HCT116 (cell line): Measurements from ENCODE around the gene HMCES. TPM values are rescaled to one million over a fixed set of nuclear protein-coding genes. Genes with fewer than 3 reads are reported as not detected.

Experiments used
- ATAC-seq: fragments of 200-7000 bp; cut with Tn5 transposase; 2 replicates; pipeline ENCODE4 v1.9.1; 2020; ENCODE audit warnings: mild to moderate bottlenecking, moderate library complexity
- BruUV-seq: library from RNA; stranded (reverse); fragments of 400-500 nt; replicated peaks from 2 replicates; lab custom pipeline; 2021; lab: Mats Ljungman, UMichigan
- CTCF ChIA-PET: fragments of 300-600 bp; sonication (Branson Sonifier 250); formaldehyde crosslinking; loops from one replicate; lab custom pipeline; 2021; ENCODE audit warnings: antibody characterized with exemption; lab: Charles Lee
- POLR2A ChIA-PET: fragments of 300-600, 350-600 bp; sonication (Branson Sonifier 250); formaldehyde crosslinking; loops from one replicate; lab custom pipeline; 2021; ENCODE audit warnings: antibody characterized with exemption; lab: Charles Lee
- RAD21 ChIA-PET, 2 experiments: fragments of 300-600 bp; sonication (Branson Sonifier 250); formaldehyde crosslinking; loops; one replicate each; lab custom pipeline; 2023; ENCODE audit warnings: low total read pairs in 2 of 2; ENCODE audit not compliant: uncharacterized antibody in 2 of 2, unreplicated experiment in 2 of 2, low non-redundant PET in 1 of 2; lab: Charles Lee
- DNase-seq: peaks from one replicate; pipeline ENCODE4 v3.0.0-alpha.2; 2010; ENCODE audit warnings: low read depth, low spot score
- H2AFZ ChIP-seq: fragments of 200-600 bp; shearing (Covaris generic), sonication (generic); 2 replicates; pipeline ENCODE4 v1.6.1; 2017; ENCODE audit warnings: low read depth, mixed run types, mixed read lengths, antibody characterized with exemption, low read length; ENCODE audit not compliant: poor library complexity, severe bottlenecking
- H3K27ac ChIP-seq: 2 replicates; pipeline ENCODE4 v1.5.1; 2012; ENCODE audit warnings: low read depth, low read length
- H3K27me3 ChIP-seq: fragments of 200-600 bp; sonication (generic); 2 replicates; pipeline ENCODE4 v1.6.1; 2016; ENCODE audit warnings: mixed run types, low read length, mixed read lengths; ENCODE audit not compliant: insufficient read depth
- H3K36me3 ChIP-seq, 2 experiments: fragments of 200-500 bp in 1 of 2; fragments of 200-600 bp in 1 of 2; sonication (Bioruptor generic) in 1 of 2; sonication (generic) in 1 of 2; 2 replicates each; pipeline versions ENCODE4 v1.5.1 to v1.6.1; 2014 to 2016; ENCODE audit warnings: low read length in 2 of 2, inconsistent platforms in 1 of 2, mixed read lengths in 1 of 2, mixed run types in 1 of 2; ENCODE audit not compliant: insufficient read depth in 2 of 2, control insufficient read depth in 1 of 2
- H3K4me1 ChIP-seq, 2 experiments: fragments of 200-600 bp in 1 of 2; sonication (generic) in 1 of 2; 2 replicates each; pipeline versions ENCODE4 v1.5.1 to v1.6.1; 2012 to 2017; ENCODE audit warnings: low read length in 2 of 2, inconsistent platforms in 1 of 2, mild to moderate bottlenecking in 1 of 2, mixed read lengths in 1 of 2, mixed run types in 1 of 2, moderate library complexity in 1 of 2; ENCODE audit not compliant: insufficient read depth in 2 of 2, control insufficient read depth in 1 of 2
- H3K4me2 ChIP-seq: fragments of 200-600 bp; sonication (generic); 2 replicates; pipeline ENCODE4 v1.6.1; 2017; ENCODE audit warnings: mixed run types, low read length, mixed read lengths
- H3K4me3 ChIP-seq, 2 experiments: fragments of 200-600 bp in 1 of 2; sonication (generic) in 1 of 2; replicated peaks in 1 of 2; 2 replicates each; pipeline ENCODE4 v1.5.1; 2011 to 2016; ENCODE audit warnings: low read length in 2 of 2, control low read depth in 1 of 2, low read depth in 1 of 2, mild to moderate bottlenecking in 1 of 2, mixed read lengths in 1 of 2, mixed run types in 1 of 2
- H3K79me2 ChIP-seq: fragments of 200-600 bp; sonication (generic); 2 replicates; pipeline ENCODE4 v1.6.1; 2017; ENCODE audit warnings: mild to moderate bottlenecking, mixed run types, low read length, moderate library complexity, mixed read lengths; ENCODE audit not compliant: insufficient read depth
- H3K9ac ChIP-seq: fragments of 200-600 bp; sonication (generic); 2 replicates; pipeline ENCODE4 v1.6.1; 2016; ENCODE audit warnings: low read length, mixed read lengths
- H3K9me2 ChIP-seq: fragments of 200-600 bp; sonication (generic), shearing (Covaris generic); 2 replicates; pipeline ENCODE4 v1.6.1; 2017; ENCODE audit warnings: mixed run types, mild to moderate bottlenecking, moderate library complexity; ENCODE audit not compliant: insufficient read depth
- H3K9me3 ChIP-seq, 2 experiments: fragments of 200-500 bp in 1 of 2; fragments of 200-600 bp in 1 of 2; sonication (Bioruptor generic) in 1 of 2; sonication (generic) in 1 of 2; 2 replicates each; pipeline ENCODE4 v1.6.1; 2014 to 2017; ENCODE audit warnings: low read length in 2 of 2, mixed read lengths in 2 of 2, inconsistent platforms in 1 of 2, low read depth in 1 of 2, mild to moderate bottlenecking in 1 of 2, mixed run types in 1 of 2, moderate library complexity in 1 of 2; ENCODE audit not compliant: control insufficient read depth in 1 of 2, insufficient read depth in 1 of 2
- H4K20me1 ChIP-seq: fragments of 200-600 bp; sonication (generic), shearing (Covaris generic); 2 replicates; pipeline ENCODE4 v1.6.1; 2017; ENCODE audit warnings: mixed run types, mild to moderate bottlenecking, moderate library complexity; ENCODE audit not compliant: insufficient read depth
- CEBPB ChIP-seq: IDR thresholded peaks from 2 replicates; pipeline ENCODE4 v1.6.1; 2012; ENCODE audit warnings: low read depth
- EGR1 ChIP-seq: IDR thresholded peaks from 2 replicates; pipeline ENCODE4 v1.6.1; 2012; ENCODE audit warnings: low read depth
- FOSL1 ChIP-seq: IDR thresholded peaks from 2 replicates; pipeline ENCODE4 v1.6.1; 2012; ENCODE audit warnings: low read depth
- JUND ChIP-seq: IDR thresholded peaks from 2 replicates; pipeline ENCODE4 v1.6.1; 2012
- POLR2A ChIP-seq: IDR thresholded peaks from 2 replicates; pipeline ENCODE4 v1.7.0; 2011; ENCODE audit warnings: borderline replicate concordance; ENCODE audit not compliant: insufficient read depth, insufficient read length; ENCODE audit errors: extremely low read depth
- POLR2AphosphoS5 ChIP-seq: IDR thresholded peaks from 2 replicates; pipeline ENCODE4 v1.6.1; 2011; ENCODE audit warnings: mild to moderate bottlenecking, low read depth, low read length, moderate library complexity
- RAD21 ChIP-seq: IDR thresholded peaks from 2 replicates; pipeline ENCODE4 v1.6.1; 2012; ENCODE audit warnings: low read depth, mild to moderate bottlenecking
- SIN3A ChIP-seq: IDR thresholded peaks from 2 replicates; pipeline ENCODE4 v1.6.1; 2012; ENCODE audit warnings: low read depth
- TCF7L2 ChIP-seq: IDR thresholded peaks from 2 replicates; pipeline ENCODE4 v1.7.0; 2011; ENCODE audit warnings: borderline replicate concordance, inconsistent platforms; ENCODE audit not compliant: insufficient read depth, insufficient read length; ENCODE audit errors: extremely low read depth
- ZBTB33 ChIP-seq: IDR thresholded peaks from 2 replicates; pipeline ENCODE4 v1.6.1; 2011; ENCODE audit warnings: mild to moderate bottlenecking, low read length, moderate library complexity; ENCODE audit not compliant: insufficient replicate concordance; ENCODE audit errors: extremely low read depth
- ZNF274 ChIP-seq: fragments of 200-500 bp; sonication (Bioruptor generic); IDR thresholded peaks from 2 replicates; pipeline ENCODE4 v1.6.1; 2014; ENCODE audit warnings: mild to moderate bottlenecking, low read depth, low read length, inconsistent platforms
- intact Hi-C: fragments of 100-400 bp; cut with micrococcal nuclease; formaldehyde crosslinking; loops from 2 replicates; pipeline ENCODE4 v1.10.0; 2022
- total RNA-seq: library from RNA; stranded (reverse); gene quantifications from one replicate; pipeline ENCODE4 v1.2.1, GENCODE V29; 2021; ENCODE audit not compliant: unreplicated experiment

Gene HMCES
- total RNA-seq, 1 experiment from 2014 or later: 78.9 TPM

GRCh38 chr3:129268396-129268795 is 10.3 kb upstream of the HMCES start:
- TF ChIP-seq POLR2A: no peak
- TF ChIP-seq RAD21: no peak
- intact Hi-C loops: no loop called here
- H4K20me1 ChIP-seq: no peaks in the 10 kb centered on the region
- H3K27me3 ChIP-seq: no peaks in the 10 kb centered on the region
- H3K27ac ChIP-seq: no peak overlapping the region
- H3K4me2 ChIP-seq: no peak overlapping the region
- H2AFZ ChIP-seq: no peak overlapping the region
- CTCF ChIA-PET: no interaction called here
- H3K79me2 ChIP-seq: no peaks in the 10 kb centered on the region
- POLR2A ChIA-PET: no interaction called here
- no peak overlapping the region for H3K9ac ChIP-seq
- RAD21 ChIA-PET: no interaction called here
- ATAC-seq (no peak), DNase-seq (no peak)
- BruUV-seq: no TSS peak
- no peaks in the 10 kb centered on the region for H3K4me1 ChIP-seq
- no peaks in the 10 kb centered on the region for H3K9me3 ChIP-seq
- H3K4me3 ChIP-seq: no peak overlapping the region
- no peaks in the 10 kb centered on the region for H3K9me2 ChIP-seq
- H3K36me3 ChIP-seq: peaks cover 59 to 61% of the 10 kb centered on the region in 2 experiments

- ATAC-seq (no peak), DNase-seq (no peak)
- Histone ChIP-seq H2AFZ (no peak overlapping the region), H3K79me2 (no peaks in the 10 kb centered on the region), H3K4me2 (no peak overlapping the region), H3K4me3 (no peak overlapping the region), H3K27me3 (no peaks in the 10 kb centered on the region), H3K9me2 (no peaks in the 10 kb centered on the region), H3K36me3 (peaks cover 59 to 73% of the 10 kb centered on the region in 2 experiments), H3K9ac (no peak overlapping the region), H3K9me3 (no peaks in the 10 kb centered on the region), H3K4me1 (no peaks in the 10 kb centered on the region), H4K20me1 (no peaks in the 10 kb centered on the region), H3K27ac (no peak overlapping the region)
- no TSS peak for BruUV-seq
- ChIA-PET POLR2A (no interaction called here), CTCF (no interaction called here), RAD21 (no interaction called here)
- TF ChIP-seq POLR2AphosphoS5: no peak
- no peak for TF ChIP-seq JUND
- TF ChIP-seq RAD21: no peak
- no peak for TF ChIP-seq POLR2A
- no peak for TF ChIP-seq EGR1
- no peak for TF ChIP-seq ZNF274
- TF ChIP-seq SIN3A: no peak
- no peak for TF ChIP-seq CEBPB
- TF ChIP-seq ZBTB33: no peak
- no peak for TF ChIP-seq TCF7L2
- TF ChIP-seq FOSL1: no peak
- intact Hi-C loops: no loop called here
These were observed 7.0 kb upstream of the HMCES start for GRCh38 chr3:129271674-129272073.
